NCI-H2171 treated with DMSO at 0.1 percent for 48 hours (cell line): Measurements from ENCODE around the gene PCMT1.
A peak's percentile ranks its signal among the peaks of the same experiment; 100 is the strongest.
"Not testable (repeated sequence)": the region's sequence is repeated elsewhere in the genome, so short reads cannot be mapped to it uniquely, and the experiment has no call there.

Source experiments
- DNase-seq: peaks from one replicate; lab custom pipeline; 2025; lab: John Stamatoyannopoulos, UW

PCMT1 gene

DNA sequence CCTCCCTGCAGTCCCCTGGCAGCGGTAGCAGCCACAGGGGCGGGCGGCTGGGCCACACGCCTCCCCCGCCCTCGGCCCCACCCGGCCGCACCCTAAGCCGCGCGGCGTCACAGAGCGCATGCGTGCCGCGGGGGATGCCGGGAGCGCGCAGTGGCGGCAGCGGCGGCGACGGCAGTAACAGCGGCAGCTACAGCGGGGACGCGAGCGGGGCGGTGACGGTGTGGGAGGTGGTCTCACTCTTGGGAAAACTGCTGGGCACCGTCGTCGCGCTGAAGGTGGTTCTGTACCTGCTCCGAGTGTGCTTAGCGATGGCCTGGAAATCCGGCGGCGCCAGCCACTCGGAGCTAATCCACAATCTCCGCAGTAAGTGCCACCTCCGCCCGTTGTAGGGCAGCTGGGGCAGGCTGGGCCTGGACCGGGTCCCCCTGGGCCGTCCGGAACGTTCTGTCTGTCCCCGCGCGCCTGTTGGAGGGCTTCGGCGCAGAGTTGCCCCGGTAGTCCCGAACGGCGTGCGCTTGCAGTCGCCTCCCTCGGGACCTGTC is at the start of gene PCMT1:
PCMT1 (plus strand) TSS at position 148 of the 542 bp plus-strand sequence; CDS start at position 309, 161 bp downstream.
- DNase-seq, result peak; percentile 82

DNA sequence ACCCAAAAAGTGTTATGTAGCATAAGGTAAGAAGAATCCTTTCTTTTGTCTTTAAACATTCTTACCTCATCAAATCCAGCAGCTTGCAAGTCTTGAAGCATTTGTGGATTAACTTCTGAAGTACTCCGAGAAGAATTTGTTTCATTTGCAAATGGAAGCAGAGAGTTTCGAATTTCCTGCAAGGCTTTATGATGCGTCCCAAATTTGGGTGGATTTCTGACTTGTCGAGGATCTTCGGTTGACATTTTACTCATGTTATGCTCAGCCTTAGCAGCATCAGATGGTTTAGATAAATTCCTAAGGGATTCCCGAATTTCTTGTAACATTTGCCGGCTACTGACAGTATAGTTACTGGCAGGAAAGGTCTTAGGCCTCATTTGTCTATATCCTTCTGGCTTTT is 47.8 kb upstream of the PCMT1 start:
- no peak for DNase-seq

DNA sequence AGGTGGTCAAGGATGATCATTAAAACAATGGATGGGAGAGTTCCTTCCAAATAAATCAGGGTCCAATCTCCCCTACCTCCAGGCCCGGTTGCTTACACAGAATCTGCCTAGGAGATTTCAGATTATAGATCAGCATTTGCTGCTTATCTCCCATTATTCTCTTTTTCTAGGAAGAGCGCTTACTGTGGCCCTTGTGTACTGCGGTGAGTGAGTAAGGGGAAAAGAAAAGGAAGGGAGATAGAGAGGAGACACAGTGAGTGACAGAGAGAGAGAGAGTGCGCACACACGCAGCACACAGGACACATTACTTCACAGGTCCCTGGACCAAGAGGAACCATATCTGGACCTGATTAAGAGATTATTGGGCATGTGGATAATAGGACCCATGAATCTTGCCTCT is 37.8 kb upstream of the PCMT1 start:
- DNase-seq, result no peak

DNA sequence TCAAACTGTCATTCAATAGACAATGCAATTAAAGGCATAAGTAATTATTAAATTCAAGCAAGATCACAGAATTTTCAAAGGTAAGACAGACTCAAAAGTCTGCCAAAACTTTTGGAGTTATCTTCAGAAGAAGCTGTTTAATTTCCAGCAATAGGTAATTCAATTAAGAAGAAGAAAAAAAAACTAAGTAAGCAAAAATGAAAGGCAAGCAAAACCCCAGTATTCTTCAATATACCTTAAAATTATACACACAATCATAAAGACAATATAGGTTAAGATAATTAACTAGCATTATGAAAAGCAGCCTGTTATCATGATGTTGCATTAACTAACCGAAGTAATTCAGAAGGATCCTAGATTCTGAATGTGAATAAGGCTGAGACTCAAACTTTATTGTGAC is 35.1 kb upstream of the PCMT1 start:
- DNase-seq, result no peak

DNA sequence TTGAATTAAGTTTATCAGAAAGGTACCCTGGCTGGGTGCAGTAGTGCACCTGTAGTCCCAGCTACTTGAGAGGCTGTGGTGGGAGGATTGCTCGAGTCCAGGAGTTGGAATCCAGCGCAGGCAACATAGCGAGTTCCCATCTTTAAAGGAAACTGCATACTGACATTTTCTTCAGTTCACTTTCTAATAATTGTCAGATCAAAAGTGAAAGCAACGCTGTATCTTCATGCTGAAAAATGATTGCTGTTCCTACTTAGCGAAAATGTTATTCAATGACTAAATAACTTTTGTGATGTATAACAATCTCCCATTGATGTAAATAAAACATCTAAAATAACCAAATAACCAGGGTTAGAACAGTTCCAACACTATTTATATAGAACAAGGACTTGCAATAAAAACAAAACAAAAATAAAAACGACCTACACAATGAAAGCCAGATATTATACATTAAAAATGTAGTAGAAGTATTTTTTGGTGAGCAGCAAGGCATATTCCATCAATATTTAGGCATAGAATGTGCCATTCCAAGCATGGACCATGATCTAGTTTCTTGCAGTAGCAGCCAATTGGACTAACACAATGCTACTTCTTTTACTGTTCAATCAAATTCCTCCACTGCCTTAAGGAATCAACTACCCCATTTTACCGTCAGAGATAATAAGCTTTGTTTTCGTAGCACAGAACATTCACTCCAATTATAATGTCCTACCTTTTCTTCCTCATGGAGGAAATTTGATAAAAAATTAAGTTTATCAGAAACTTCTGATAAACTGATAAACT is 33.2 kb upstream of the PCMT1 start:
- no peak for DNase-seq

DNA sequence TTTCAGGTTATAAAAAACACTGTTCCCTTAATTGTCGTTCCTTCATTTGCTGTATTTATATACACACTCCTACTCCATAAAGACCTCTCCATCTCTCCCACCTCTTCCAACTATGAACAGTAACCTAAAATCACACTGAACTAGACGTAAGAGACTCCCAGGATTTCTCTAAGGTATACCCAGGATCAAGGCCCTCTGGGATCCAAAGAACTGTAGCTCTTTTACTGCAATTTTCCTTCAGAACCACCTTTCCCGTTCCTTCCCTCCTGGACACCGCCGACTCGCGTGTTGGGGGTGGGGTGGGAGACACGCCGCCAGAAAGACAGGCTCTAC is 32.3 kb upstream of the PCMT1 start:
- DNase-seq, result peak; percentile 63

DNA sequence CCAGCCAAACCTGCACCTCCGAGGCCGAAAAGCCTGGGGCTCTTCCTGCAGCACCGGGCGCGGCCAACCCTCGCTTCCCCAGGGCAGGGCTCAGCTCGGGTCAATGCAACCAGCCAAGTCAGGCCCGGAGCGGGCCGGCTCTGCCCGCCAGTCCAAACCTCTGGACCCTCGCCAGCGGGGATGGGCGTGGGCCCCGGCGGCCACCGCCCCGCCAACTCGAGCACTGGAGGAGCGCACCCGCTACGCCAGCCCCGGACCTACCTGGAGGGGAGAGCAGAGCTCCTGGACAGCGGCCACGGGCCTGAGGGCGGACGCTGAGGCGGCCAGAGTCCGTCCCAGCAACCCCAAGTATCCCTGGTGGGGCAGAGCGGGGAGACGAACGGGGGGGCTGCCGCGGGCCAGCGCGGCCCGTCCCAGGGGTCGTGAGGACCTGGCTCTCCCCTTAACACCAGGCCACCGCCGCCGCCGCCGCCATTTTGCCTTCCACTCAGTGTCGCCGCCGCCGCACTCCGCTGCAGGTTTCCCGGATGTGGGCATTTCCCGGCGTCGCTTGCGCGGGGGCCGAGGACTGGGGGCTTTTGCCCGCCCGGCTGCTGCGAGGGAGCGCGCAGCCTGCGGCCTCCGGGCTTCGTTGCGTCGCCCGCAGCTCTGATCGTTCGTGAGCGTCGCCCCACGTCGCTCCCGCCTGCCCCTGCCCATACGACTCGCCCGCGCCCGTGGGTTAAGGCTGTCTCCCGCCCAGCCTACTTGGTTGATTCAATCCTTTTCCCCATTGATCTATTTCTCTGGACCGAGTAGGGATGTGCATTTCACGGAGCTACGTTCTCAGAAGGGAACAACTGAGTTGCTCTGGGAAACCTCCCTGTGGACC is 31.7 kb upstream of the PCMT1 start, which contains the start of gene LATS1:
LATS1 (minus strand) TSS at position 514 of the 871 bp plus-strand sequence. CDS start 15,975 bp downstream, outside the sequence.
- peak; percentile 86 for DNase-seq

DNA sequence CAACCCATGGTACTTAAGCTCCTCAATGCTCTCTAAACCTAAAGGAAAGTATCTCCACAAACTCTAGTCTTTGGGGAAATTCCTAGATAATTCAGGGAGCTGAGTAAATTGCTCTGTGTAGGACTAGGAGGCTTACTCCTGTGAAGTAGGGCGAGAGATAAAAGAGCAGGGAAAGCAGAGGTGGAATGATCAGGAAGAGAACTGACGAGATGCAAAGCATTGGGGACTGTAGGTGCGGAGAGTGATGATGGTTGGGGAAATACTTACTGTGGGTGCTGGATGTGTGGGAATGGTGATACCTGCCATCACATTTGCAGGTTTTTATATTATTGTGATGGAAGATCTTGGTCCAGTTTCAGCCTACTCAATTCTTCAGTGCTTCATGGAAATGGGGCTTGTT is 30.0 kb upstream of the PCMT1 start:
- DNase-seq, result no peak

DNA sequence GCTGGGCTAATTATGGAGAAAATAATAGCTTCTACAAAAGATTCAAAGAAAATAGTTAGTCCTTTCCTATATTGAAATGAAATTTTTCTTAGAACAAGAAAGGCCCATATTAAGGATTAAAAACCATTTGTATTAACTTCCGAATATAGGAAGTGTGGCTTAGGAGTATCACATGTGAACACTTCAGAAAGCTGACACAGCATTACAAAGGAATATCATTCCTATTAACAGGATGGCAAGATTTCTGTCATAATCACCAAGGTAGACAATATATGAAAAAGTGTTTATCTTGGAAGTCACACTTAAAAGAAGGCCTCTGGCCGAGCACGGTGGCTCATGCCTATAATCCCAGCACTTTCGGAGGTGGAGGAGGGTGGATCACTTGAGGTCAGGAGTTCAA is 26.3 kb upstream of the PCMT1 start:
- DNase-seq, result no peak

DNA sequence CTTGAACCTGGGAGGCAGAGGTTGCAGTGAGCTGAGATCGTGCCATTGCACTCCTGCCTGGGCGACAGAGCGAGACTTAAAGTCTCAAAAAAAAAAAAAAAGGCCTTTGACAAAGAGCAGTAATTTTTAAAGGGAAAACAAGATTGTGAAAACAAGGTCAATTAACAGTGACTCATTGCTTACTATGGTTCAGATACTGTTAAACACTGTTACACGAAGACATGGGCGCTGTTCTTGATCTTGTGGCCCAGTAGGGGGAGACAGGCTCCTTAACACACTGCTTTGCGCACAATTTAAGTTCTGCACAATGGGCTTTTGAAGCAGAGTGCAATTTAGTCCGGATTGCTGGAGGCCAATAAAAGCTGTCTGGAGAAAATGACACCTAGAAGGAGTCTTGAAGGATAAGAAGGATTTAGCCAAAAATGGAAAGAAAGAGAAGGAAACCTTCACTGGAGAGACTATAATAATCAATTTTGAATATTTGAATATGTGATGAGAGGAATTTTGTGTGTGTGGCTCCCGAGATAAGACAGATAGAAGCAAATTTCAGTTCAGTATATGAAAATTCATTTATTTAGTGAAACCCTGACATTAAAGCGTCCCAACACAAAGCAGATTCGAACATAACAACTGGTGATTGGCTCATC is 25.6 kb upstream of the PCMT1 start:
- peak; percentile 23 for DNase-seq

DNA sequence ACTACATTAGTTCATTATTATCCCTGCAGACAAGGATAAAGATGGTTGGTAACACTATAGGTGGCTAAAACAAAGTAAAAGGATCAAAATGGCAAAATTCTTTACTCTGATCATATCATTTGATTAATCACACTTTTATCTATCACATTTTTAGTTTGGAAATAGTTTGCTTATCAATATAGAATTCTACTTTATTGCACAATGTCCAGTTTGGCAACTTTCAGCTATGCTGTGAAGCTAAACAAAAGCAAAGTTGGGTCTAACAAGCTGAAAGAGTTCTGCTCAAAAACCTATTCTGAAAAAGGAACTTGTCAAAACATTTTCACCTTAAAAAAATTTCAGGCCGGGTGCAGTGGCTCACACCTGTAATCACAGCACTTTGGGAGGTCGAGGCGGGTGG is 23.8 kb upstream of the PCMT1 start:
- DNase-seq, result no peak

DNA sequence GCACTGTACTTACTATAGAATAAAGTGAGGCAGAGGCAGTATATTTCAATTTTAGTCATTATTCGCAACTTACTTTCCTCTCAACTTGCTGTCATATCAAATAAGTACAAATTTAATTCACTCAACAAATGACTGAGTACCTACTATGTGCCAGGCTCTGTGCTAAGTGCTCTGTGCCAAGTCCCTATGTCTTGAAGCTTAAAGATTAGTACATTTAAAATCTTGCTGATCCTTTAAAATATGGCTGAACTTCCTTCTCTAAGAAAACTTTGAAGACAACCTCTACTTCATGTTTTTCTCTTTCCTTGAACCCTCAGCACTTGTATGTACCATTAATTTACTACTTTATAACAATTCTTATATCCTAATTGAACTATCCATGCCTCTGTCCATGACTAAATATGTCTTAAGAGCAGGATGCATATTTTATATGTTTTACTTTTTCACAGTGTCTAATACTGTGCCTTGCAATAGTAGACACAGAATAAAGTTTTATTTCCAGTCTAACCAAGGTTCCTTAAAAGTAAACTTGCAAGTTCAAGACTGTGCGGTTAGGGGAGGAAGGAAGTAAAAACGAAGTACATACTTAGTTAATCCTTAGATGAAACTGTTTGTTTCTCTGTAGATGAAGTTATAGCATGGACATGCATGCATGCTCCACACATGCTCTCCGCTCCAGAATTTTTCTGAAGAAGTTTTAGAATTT is 21.6 kb upstream of the PCMT1 start:
- no peak for DNase-seq

DNA sequence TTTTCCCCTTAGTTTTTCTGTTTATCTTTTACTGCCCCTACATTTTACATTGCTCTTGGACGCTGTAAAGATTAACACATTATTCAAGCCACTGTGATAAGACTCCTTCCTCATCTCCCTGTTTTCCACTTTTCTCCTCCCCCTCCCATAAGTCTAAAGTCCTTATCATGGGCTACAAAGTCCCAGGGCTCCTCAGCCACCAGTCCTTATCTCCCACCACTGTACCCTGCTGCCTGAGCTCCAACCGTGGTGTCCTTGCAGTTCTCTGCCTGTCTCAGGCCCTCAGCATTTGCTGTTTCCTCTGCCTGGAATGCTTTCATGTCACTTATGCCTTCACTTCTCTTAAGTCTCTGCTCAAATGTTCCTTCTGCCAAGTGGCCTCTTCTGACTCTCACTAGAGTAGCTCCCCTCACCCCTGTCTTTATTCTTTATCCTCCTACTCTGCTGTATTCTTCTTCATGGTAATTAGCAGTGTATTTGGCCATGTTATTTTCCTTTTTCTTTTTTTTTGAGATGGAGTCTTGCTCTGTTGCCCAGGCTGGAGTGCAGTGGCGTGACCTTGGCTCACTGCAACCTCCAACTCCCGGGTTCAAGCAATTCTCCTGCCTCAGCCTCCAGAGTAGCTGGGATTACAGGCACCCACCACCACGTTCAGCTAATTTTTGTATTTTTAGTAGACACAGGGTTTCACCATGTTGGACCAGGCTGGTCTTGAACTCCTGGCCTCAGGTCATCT is 20.9 kb upstream of the PCMT1 start:
- no peak for DNase-seq

DNA sequence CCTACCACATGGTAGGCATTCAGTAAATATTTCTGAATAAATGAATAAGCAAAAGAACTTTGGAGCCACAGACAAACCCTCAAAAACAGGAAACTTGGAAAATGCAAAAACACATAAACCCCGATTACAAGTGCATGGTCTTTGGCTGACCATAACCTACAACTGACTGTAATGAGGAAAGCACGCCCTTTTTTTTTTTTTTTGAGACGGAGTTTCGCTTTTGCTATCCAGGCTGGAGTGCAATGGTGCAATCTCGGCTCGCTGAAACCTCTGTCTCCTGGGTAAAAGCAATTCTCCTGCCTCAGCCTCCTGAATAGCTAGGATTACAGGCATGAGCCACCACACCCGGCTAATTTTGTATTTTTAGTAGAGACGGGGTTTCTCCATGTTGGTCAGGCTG is 19.7 kb upstream of the PCMT1 start:
- DNase-seq, result no peak

DNA sequence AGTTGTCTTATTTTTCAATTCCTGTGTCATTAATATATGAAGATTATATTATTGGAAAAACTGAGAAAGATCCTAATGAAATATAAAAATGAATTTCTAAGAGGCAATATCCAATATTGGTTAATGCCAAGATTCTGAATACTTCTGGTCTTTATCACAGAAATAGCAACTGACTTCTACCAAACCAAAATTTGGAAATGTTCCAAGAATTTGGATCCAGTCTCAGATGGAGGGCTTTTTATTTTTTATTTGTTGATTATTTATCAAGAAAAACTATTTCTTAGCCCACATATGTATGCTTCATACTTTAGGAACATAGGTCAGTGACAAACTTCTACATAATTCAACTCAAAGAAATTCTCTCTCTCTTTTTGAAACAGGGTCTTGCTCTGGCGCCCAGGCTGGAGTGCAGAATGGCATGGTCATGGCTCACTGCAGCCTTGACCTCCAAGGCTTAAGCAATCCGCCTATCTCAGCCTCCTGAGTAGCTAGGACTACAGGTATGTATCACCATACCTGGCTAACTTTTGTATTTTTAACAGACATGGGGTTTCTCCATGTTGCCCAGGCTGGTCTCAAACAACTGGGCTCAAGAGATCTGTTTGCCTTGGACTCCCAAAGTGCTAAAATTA is 16.3 kb upstream of the PCMT1 start:
- no peak for DNase-seq

DNA sequence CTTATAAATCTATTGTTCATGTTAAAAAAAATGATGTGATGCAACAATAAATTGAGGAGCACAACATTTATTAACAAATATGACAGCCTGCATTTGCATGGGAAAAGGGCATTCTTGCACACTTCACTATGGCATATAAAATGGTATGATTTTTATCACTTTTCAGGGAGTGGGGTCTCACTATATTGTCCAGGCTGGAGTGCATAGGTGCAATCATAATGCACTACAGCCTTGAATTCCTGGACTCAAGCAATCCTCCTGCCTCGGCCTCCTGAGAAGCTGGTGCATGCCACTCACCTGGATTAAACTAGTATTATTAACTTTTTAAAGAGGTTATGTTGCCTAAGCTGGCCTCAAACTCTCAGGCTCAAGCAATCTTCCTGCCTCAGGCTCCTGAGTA is 14.6 kb upstream of the PCMT1 start:
- no peak for DNase-seq

DNA sequence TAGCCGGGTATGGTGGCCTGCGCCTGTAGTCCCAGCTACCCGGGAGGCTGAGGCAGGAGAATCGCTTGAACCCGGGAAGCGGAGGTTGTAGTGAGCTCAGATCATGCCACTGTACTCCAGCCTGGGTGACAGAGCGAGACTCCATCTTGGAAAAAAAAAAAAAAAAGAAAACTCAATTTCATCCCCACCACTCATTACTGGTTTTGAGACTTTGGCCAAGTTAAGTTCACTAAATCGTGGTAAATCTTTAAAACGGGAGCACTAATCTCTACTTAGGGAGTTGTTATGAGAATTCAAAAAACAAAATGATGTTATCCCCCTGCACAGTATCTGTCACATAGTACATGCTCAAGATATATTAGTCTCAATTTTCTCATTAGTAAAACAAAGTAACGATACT is 4.3 kb upstream of the PCMT1 start:
- not testable (repeated sequence) for DNase-seq

DNA sequence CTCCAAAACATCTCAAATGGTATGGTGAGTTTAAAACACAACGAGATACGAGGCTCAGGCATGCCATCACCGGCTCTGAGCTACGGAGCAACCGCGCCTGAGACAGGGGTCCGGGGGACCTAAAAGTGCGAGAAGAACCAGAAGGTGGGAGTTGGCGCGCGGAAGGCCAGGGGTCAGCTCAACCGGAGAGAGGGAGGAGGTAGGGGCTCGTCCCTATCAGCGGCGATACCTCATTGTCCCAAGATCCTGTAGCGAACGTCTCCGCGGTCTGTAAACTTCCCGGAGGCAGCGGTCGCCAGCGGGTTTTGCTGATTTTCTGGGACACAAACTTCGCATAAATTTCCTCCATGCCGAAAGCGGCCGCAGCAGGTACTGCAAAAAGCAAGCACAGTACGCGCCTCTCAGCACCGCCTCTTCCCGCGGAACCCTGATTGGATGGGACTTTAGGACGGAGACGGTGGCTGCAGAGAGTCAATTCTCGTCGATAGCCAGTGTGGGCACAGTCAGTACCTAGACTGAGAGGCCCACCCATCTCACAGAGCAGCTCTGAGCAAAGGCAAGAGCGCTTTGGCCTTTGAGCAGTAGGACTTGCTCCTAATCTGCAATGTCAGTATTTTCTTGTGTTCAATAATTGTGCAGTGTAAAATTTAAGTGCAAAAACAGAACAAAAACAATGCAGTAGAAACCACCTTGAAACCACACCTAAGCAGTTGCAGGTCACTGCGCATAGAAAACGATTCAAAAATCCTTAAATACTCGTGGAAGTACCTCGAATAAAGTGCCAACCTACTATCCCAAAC is 3.2 kb upstream of the PCMT1 start, which contains the start of gene NUP43:
NUP43 (minus strand) TSS at position 383 of the 800 bp plus-strand sequence; CDS start at position 349, 34 bp downstream.
- DNase-seq, result peak; percentile 95

DNA sequence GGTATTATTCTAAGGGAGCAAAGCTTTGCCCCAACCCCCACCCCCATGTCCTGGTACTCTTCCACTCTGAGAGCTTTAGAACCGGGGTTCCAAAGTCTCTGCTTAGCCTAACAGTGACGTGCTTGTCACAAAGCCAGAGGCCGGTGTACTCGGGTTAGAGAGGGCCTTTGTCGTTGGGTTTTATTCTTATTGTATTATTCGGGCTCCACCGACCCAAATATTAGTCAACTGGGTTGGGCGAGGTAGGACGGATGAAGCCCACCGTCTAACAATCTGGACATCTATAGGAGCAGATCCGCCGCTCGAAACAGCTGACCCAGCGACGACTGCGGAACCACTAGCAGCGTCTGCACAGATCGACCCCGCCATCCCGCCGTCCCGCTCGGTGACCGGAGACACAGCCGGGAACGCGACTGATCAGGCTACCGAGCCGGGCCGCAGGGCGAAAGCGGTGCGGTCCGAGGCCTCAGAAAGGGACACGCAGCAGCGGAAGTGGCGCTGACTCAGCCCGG is 403 bp upstream of the PCMT1 start:
- not testable (repeated sequence) for DNase-seq
